ENCODE measurements around the gene S100A12.
A peak's percentile ranks its signal among the peaks of the same experiment; 100 is the strongest.

GRCh38 chr1:153404768-153405167 is 29.3 kb upstream of the S100A12 start:
- TF ChIP-seq CTCF (IDR thresholded peaks at IDR 0.05; ENCODE audit: insufficient read depth, low read length, poor library complexity, severe bottlenecking) (peak; percentile 19), EZH2phosphoT487 (conservative IDR thresholded peaks at IDR 0.05; ENCODE audit: low read length) (no peak)

All from SU-DHL-6 (cell line).